Epithelial cell of esophagus (primary cell): ENCODE data around the gene SH2B2.
A peak's percentile ranks its signal among the peaks of the same experiment; 100 is the strongest.
"Not testable (repeated sequence)": the region's sequence is repeated elsewhere in the genome, so short reads cannot be mapped to it uniquely, and the experiment has no call there.

Experiments
- DNase-seq: peaks from one replicate; pipeline ENCODE4 v3.0.0; 2010; ENCODE audit warnings: low read depth
- H3K4me3 ChIP-seq: 2 replicates; pipeline ENCODE4 v1.5.1; 2011; ENCODE audit warnings: mild to moderate bottlenecking, low read length, control low read depth
- CTCF ChIP-seq: IDR thresholded peaks from 2 replicates; pipeline ENCODE4 v1.5.1; 2011; ENCODE audit warnings: low read depth, mild to moderate bottlenecking, low read length, control low read depth, inconsistent platforms; ENCODE audit not compliant: insufficient read depth; ENCODE audit errors: missing control alignments

SH2B2 gene

GRCh38 chr7:102320601-102321350 is 34.1 kb downstream of the SH2B2 start:
- TF ChIP-seq CTCF = no peak
- DNase-seq = no peak
- no peak overlapping the region for H3K4me3 ChIP-seq

DNA sequence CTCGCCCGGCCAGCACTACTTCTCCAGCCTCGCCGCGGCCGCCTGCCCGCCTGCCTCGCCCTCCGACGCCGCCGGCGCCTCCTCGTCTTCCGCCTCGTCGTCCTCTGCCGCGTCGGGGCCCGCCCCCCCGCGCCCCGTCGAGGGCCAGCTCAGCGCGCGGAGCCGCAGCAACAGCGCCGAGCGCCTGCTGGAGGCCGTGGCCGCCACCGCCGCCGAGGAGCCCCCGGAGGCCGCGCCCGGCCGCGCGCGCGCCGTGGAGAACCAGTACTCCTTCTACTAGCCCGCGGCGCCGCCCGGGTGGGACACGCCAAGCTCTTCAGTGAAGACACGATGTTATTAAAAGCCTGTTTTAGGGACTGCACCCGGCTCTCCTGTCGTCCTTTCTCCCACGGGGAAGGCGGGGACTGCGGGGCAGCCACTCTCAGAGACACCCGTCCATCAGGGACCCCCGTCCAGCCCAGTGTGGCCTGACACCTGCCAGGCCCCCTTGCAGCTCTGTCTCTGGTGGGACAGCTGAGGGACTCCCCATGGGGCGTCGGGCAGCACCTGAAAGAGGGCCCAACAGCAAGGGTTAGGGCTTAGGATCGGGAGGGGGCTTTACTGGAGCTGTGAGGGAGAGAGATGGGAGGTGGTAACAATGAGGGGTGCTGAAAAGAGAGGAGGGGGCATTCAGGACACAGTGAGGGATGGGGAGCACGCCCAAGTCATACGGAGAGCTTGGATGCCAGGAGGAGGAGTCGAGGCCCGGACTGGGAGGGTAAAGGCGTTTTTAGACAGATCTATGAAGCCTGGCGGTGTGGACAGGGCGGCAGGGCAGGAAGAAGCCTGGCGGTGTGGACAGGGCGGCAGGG is 34.9 kb downstream of the SH2B2 start:
- TF ChIP-seq CTCF = no peak
- DNase-seq = peak; percentile 33
- H3K4me3 ChIP-seq = no peak overlapping the region

DNA sequence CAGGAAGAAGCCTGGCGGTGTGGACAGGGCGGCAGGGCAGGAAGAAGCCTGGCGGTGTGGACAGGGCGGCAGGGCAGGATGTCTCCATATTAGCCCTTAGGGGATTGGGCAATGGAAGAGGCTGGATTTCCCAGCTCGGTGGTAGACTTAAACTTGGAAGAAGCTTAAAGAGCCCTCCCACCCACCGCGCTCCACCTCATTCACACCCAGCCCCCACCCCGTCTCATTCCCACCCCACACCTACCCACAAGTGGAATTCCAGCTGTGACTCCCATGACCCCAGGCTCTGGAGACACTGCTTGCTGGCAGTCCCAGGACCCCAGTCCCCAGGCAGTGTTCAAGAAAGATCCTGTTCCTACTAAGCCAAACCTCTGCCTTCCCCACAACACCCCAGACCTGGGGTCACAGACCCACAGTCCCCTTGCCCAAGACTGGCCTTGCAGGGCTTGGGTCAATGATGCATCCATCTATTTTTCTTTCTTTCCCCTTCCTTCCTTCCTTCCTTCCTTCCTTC is 35.6 kb downstream of the SH2B2 start:
- H3K4me3 ChIP-seq = no peak overlapping the region
- no peak for TF ChIP-seq CTCF
- DNase-seq = no peak

GRCh38 chr7:102323914-102324195 is 37.2 kb downstream of the SH2B2 start:
- DNase-seq = no peak
- no peak overlapping the region for H3K4me3 ChIP-seq
- TF ChIP-seq CTCF = no peak

GRCh38 chr7:102325106-102325505 is 38.4 kb downstream of the SH2B2 start:
- not testable (repeated sequence) for H3K4me3 ChIP-seq, DNase-seq

- TF ChIP-seq CTCF = no peak
- H3K4me3 ChIP-seq = no peak overlapping the region
- DNase-seq = no peak
These were observed 39.7 kb downstream of the SH2B2 start for GRCh38 chr7:102326157-102326889.

GRCh38 chr7:102327183-102327582 is 40.5 kb downstream of the SH2B2 start:
- H3K4me3 ChIP-seq, DNase-seq: not testable (repeated sequence)

DNA sequence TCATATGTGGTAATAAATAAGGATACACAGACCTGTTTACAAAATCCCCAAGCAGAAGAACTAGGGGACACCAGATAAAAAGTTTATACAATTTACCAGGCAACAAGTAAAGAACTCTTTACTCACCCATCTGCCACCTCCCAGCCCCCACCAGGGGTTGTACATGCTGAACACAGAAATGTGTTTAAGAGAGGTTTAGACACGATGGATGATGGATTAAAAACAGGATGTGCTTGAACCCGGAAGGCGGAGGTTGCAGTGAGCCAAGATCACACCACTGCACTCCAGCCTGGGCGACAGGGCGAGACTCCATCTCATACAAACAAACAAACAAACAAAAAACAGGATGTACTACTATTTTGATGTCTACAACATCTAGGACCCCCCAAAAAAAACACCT is 42.2 kb downstream of the SH2B2 start:
- not testable (repeated sequence) for H3K4me3 ChIP-seq, DNase-seq

DNA sequence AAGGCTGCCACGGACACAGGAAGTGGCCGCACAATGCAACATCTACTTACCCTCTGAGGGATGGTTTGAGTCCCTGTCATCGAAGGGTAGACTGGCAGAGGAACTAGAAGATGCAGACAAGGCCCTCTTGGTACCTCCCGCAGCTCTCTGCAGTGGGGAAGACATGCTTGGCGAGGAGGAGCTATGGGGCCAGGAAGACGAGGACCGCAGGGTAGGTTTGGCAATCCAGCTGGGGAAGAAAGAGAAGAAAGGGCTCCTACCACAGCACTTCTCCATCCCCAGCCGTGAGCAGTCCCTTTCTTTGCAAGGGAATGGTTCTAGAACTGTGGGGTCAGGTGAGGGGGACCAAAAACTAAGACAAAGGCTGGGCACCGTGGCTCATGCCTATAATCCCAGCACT is 42.7 kb downstream of the SH2B2 start:
- not testable (repeated sequence) for H3K4me3 ChIP-seq, DNase-seq

DNA sequence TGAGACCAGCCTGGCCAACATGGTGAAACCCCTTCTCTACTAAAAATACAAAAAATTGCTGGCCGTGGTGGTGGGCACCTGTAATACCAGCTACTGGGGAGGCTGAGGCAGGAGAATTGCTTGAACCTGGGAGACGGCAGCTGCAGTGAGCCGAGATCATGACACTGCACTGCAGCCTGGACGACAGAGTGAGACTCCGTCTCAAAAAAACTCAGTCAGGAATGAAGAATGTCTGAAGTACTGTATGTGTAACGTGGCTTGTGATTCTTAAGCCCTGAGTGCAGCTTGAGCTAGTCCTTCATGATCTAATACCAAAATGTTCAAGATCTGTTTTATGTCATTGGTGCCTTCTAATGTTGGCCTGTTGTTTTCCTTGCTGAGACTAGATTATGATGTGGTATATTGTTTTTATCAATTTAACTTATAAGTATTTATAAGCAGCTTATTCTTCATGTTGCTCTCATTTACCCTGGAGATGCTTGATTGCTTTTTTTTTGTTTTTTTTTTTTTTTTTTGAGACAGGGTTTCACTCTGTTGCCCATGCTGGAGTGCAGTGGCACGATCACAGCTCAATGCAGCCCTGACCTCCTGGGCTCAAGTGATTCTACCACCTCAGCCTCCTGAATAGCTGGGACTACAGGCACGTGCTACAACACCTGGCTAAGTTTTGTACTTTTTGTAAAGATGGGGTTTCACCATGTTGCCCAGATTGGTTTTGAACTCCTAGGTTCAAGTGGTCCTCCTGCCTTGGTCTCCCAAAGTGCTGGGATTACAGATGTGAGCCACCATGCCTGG is 44.2 kb downstream of the SH2B2 start:
- not testable (repeated sequence) for DNase-seq, H3K4me3 ChIP-seq

DNA sequence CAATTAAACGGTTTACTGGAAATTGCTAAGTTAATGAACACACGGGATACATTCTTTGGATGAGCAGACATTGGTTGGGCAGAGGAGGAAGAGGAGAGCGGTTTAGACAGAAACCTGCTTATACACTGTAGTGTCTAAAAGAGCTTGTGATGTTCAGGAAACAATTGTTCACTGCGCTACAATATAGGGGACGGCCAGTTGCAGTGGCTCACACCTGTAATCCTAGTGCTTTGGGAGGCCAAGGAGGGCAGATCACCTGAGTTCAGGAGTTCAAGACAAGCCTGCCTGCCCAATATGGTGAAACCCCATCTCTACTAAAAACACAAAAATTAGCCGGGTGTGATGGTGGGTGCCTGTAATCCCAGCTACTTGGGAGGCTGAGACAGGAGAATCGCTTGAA is 48.9 kb downstream of the SH2B2 start:
- DNase-seq, H3K4me3 ChIP-seq: not testable (repeated sequence)

- DNase-seq = not testable (repeated sequence)
These were observed 50.3 kb downstream of the SH2B2 start for GRCh38 chr7:102337002-102337401.

More at GRCh38 chr7:102337002-102337401, 50.3 kb downstream of the SH2B2 start:
- H3K4me3 ChIP-seq = not testable (repeated sequence)
